B cell (primary cell): ENCODE data around the gene TTLL11. TPM values are rescaled to one million over a fixed set of nuclear protein-coding genes. Genes with fewer than 3 reads are reported as not detected.

ENCODE experiments used
- ATAC-seq: fragments of 200-7000 bp; cut with Tn5 transposase; one replicate; pipeline ENCODE4 v1.10.0; 2021; ENCODE audit warnings: low read depth, mild to moderate bottlenecking, moderate number of reproducible peaks, moderate library complexity
- CTCF ChIA-PET: fragments of 350-600 bp; sonication (Branson Sonifier 250); formaldehyde crosslinking; loops from one replicate; lab custom pipeline; 2021; ENCODE audit warnings: antibody characterized with exemption, inconsistent platforms; lab: Charles Lee
- POLR2A ChIA-PET: fragments of 350-600 bp; sonication (Branson Sonifier 250); formaldehyde crosslinking; loops from one replicate; lab custom pipeline; 2021; ENCODE audit warnings: antibody characterized with exemption; lab: Charles Lee
- DNase-seq: peaks from one replicate; pipeline ENCODE4 v3.0.0; 2013
- H2AFZ ChIP-seq: 2 replicates; pipeline ENCODE4 v1.6.1; 2012; ENCODE audit warnings: mild to moderate bottlenecking, low read depth, low read length; ENCODE audit not compliant: insufficient read depth, poor library complexity, severe bottlenecking
- H3K27ac ChIP-seq, 2 donors: 1 replicate in 1 of 2; 2 replicates in 1 of 2; pipeline ENCODE4 v1.5.1; 2012 to 2013; ENCODE audit warnings: low read length in 2 of 2, mild to moderate bottlenecking in 2 of 2, moderate library complexity in 1 of 2
- H3K27me3 ChIP-seq, 4 experiments: fragments of 200-600 bp in 1 of 4; sonication (generic) in 1 of 4; replicated peaks in 1 of 4; 1 replicate in 2 of 4; 2 replicates in 2 of 4; pipeline versions ENCODE4 v1.6.1 to v1.7.0; 2013 to 2016; ENCODE audit warnings: low read length in 3 of 4, mild to moderate bottlenecking in 2 of 4, mixed read lengths in 1 of 4, moderate library complexity in 1 of 4; ENCODE audit not compliant: insufficient read depth in 4 of 4, control insufficient read depth in 3 of 4; ENCODE audit errors: control extremely low read depth in 1 of 4
- H3K36me3 ChIP-seq, 2 experiments: replicated peaks in 1 of 2; 1 replicate in 1 of 2; 2 replicates in 1 of 2; pipeline versions ENCODE4 v1.6.1 to v1.7.1; 2013; ENCODE audit warnings: low read length in 1 of 2; ENCODE audit not compliant: insufficient read depth in 2 of 2, control insufficient read depth in 1 of 2; ENCODE audit errors: control extremely low read depth in 1 of 2, extremely low read depth in 1 of 2
- H3K4me1 ChIP-seq, 2 donors: fragments of 200-600 bp in 1 of 2; sonication (generic) in 1 of 2; 1 replicate in 1 of 2; 2 replicates in 1 of 2; pipeline versions ENCODE4 v1.5.1 to v1.6.1; 2013 to 2017; ENCODE audit warnings: low read length in 2 of 2; ENCODE audit not compliant: control insufficient read depth in 2 of 2, insufficient read depth in 2 of 2
- H3K4me2 ChIP-seq: replicated peaks from 2 replicates; pipeline ENCODE3; 2012; ENCODE audit warnings: mild to moderate bottlenecking, low read depth, low read length; ENCODE audit not compliant: poor library complexity, severe bottlenecking
- H3K4me3 ChIP-seq, 5 experiments: fragments of 200-600 bp in 1 of 5; sonication (generic) in 1 of 5; 1 replicate in 3 of 5; 2 replicates in 2 of 5; pipeline versions ENCODE4 v1.5.1 to v1.7.0; 2011 to 2016; ENCODE audit warnings: low read length in 4 of 5, mild to moderate bottlenecking in 4 of 5, low read depth in 2 of 5, control low read depth in 1 of 5, moderate library complexity in 1 of 5; ENCODE audit not compliant: insufficient read depth in 1 of 5; ENCODE audit errors: control extremely low read depth in 1 of 5, extremely low read depth in 1 of 5
- H3K79me2 ChIP-seq: fragments of 200-600 bp; sonication (generic); one replicate; pipeline ENCODE4 v1.6.0; 2016; ENCODE audit warnings: low read length; ENCODE audit not compliant: control insufficient read depth, insufficient read depth
- H3K9ac ChIP-seq: fragments of 200-600 bp; sonication (generic); 2 replicates; pipeline ENCODE4 v1.6.1; 2017; ENCODE audit warnings: mild to moderate bottlenecking, low read length, moderate library complexity
- H3K9me3 ChIP-seq, 3 donors: one replicate each; pipeline versions ENCODE4 v1.6.1 to v1.7.1; 2013; ENCODE audit warnings: low read length in 2 of 3; ENCODE audit not compliant: control insufficient read depth in 2 of 3, insufficient read depth in 1 of 3; ENCODE audit errors: control extremely low read depth in 1 of 3
- H4K20me1 ChIP-seq: 2 replicates; pipeline ENCODE4 v1.6.0; 2012; ENCODE audit warnings: mild to moderate bottlenecking, low read length; ENCODE audit not compliant: insufficient read depth, control insufficient read depth, poor library complexity, severe bottlenecking
- H3K27ac Mint-ChIP-seq: one replicate; pipeline ENCODE4 v1.8.0; 2021; ENCODE audit warnings: mixed read lengths
- H3K27me3 Mint-ChIP-seq: one replicate; pipeline ENCODE4 v1.8.0; 2021; ENCODE audit warnings: mixed read lengths
- H3K4me1 Mint-ChIP-seq: one replicate; pipeline ENCODE4 v1.8.0; 2021; ENCODE audit warnings: mixed read lengths
- H3K4me3 Mint-ChIP-seq: one replicate; pipeline ENCODE4 v1.8.0; 2021; ENCODE audit warnings: mixed read lengths
- H3K9me3 Mint-ChIP-seq: one replicate; pipeline ENCODE4 v1.8.0; 2022; ENCODE audit warnings: mixed read lengths; ENCODE audit not compliant: insufficient read depth
- CTCF ChIP-seq: fragments of 200-600 bp; IDR thresholded peaks from one replicate; pipeline ENCODE4 v1.8.0; 2022; ENCODE audit warnings: antibody characterized with exemption, mild to moderate bottlenecking
- EZH2 ChIP-seq: IDR thresholded peaks from 2 replicates; pipeline ENCODE4 v1.6.1; 2012; ENCODE audit warnings: borderline replicate concordance, low read depth, mild to moderate bottlenecking, moderate library complexity, low read length; ENCODE audit not compliant: insufficient read depth, poor library complexity, severe bottlenecking
- WGBS: methylation state at CpG from one replicate; pipeline ENCODE4 v1.1.5; 2013; ENCODE audit warnings: missing lambda C conversion rate; ENCODE audit not compliant: insufficient coverage; 5-methylcytosine and 5-hydroxymethylcytosine counted together
- intact Hi-C: fragments of 100-400 bp; cut with micrococcal nuclease; formaldehyde crosslinking; loops from one replicate; pipeline ENCODE4 v1.10.0; 2022
- polyA plus RNA-seq: library from polyadenylated mRNA; depleted of rRNA; stranded (reverse); fragments of >200 nt; gene quantifications from 2 replicates; pipeline ENCODE4 v1.2.3, GENCODE V29; 2012
- total RNA-seq, 2 donors: library from RNA; stranded (reverse); fragments of 120-200 nt in 1 of 2; gene quantifications; 1 replicate in 1 of 2; 2 replicates in 1 of 2; pipeline versions ENCODE4 v1.2.3 to v1.2.4, GENCODE V29; 2013 to 2022

The TTLL11 gene
- total and polyA plus RNA-seq, 2 donors (not counting 1 experiment from before 2014, with no cell fraction given): 3.6 to 3.8 TPM

DNA sequence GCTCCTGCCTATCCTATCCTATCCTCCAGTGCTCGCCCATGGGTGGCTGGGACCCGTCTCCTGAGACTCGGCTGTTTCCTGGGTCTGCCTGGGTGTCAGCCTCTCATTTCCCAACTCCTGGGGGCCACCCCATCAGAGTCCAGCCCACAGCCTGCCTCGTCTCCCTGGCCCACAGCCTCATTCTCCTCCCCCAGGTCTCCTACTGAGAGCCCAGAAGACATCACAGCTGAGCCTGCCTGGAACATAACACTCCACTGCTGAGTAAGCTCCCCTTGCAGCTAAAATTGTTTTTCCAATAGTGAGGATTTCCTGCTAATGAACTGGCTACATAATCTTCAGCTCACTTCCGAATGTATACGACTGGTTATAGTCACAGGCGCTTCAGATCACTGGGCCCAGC lies 95.3 kb downstream of the TTLL11 start:
- no peaks in the 10 kb centered on the region for H3K4me1 Mint-ChIP-seq

DNA sequence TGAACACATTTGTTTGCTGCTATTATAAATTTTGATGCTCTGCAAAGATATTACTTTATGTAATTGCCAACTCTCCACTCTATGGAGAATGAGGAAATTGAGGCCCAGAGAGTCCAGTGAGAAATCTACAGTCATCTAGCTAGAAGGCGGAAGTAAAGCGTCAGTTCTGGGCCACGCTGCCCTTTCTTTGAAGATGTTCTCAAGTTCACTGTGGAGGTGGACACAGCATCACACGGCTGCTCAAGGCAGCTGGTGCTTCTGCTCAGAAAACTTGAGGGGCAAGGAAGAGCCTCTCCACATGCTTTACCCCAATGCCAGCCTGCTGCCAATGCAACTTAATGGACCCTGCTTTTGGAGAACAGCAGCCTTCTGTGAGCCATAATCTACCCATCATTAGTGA lies 96.3 kb downstream of the TTLL11 start:
- no peaks in the 10 kb centered on the region for H4K20me1 ChIP-seq
- WGBS: 93% methylated on average over 4 of the region's 4 CpGs
- H2AFZ ChIP-seq: no peak overlapping the region
- H3K4me3 Mint-ChIP-seq: no peak overlapping the region
- H3K27me3 ChIP-seq: no peaks in the 10 kb centered on the region
- ChIA-PET POLR2A (no interaction called here), CTCF (interaction anchor here (1.0 to 4.3 kb wide), 5 partner anchors 10 to 446 kb away, joined by 3 to 18 read pairs (median 12); no protein-coding TSS in a partner anchor)
- no peak overlapping the region for H3K4me2 ChIP-seq
- H3K9ac ChIP-seq: no peak overlapping the region
- peaks cover 0 to 3% of the 10 kb centered on the region in 2 donors for H3K4me1 ChIP-seq
- no peak overlapping the region for H3K27ac ChIP-seq
- no peaks in the 10 kb centered on the region for H3K9me3 ChIP-seq
- DNase-seq: no peak
- intact Hi-C loops: no loop called here
- TF ChIP-seq CTCF (no peak), EZH2 (no peak)
- no peak for ATAC-seq
- H3K4me1 Mint-ChIP-seq: peaks cover 4% of the 10 kb centered on the region
- H3K27ac Mint-ChIP-seq: no peak overlapping the region
- H3K9me3 Mint-ChIP-seq: no peaks in the 10 kb centered on the region
- no peak overlapping the region for H3K4me3 ChIP-seq
- H3K36me3 ChIP-seq: no peaks in the 10 kb centered on the region
- H3K79me2 ChIP-seq: no peaks in the 10 kb centered on the region
- no peaks in the 10 kb centered on the region for H3K27me3 Mint-ChIP-seq

More for the DNA sequence above, 95.3 kb downstream of the TTLL11 start:
- Histone ChIP-seq H3K4me2 (no peak overlapping the region), H4K20me1 (no peaks in the 10 kb centered on the region), H3K79me2 (no peaks in the 10 kb centered on the region), H3K4me1 (no peaks in the 10 kb centered on the region), H3K9ac (no peak overlapping the region), H3K27me3 (no peaks in the 10 kb centered on the region), H3K27ac (no peak overlapping the region), H3K9me3 (no peaks in the 10 kb centered on the region), H2AFZ (no peak overlapping the region), H3K36me3 (no peaks in the 10 kb centered on the region), H3K4me3 (no peak overlapping the region)
- WGBS: 90% methylated on average over 6 of the region's 7 CpGs
- no peak overlapping the region for H3K27ac Mint-ChIP-seq
- POLR2A ChIA-PET: no interaction called here
- H3K27me3 Mint-ChIP-seq: no peaks in the 10 kb centered on the region
- no peak overlapping the region for H3K4me3 Mint-ChIP-seq
- TF ChIP-seq EZH2: no peak
- no peak for TF ChIP-seq CTCF
- no peaks in the 10 kb centered on the region for H3K9me3 Mint-ChIP-seq
- CTCF ChIA-PET: interaction anchor here (1.4 to 3.8 kb wide), 2 partner anchors 51 to 253 kb away, joined by 3 to 18 read pairs; no protein-coding TSS in a partner anchor
- ATAC-seq: no peak
- intact Hi-C loops: no loop called here
- no peak for DNase-seq
